Eye (tissue), 1 donor: ENCODE measurements around the gene GLYR1.

Experiments used
- DNase-seq: peaks from one replicate; pipeline ENCODE4 v3.0.0-alpha.2; 2015

Gene GLYR1

GRCh38 chr16:4803401-4803844, 43.7 kb downstream of the GLYR1 start:
- DNase-seq = peak; percentile 46

- DNase-seq = peak; percentile 97
Observed at GRCh38 chr16:4802659-4803287, 44.3 kb downstream of the GLYR1 start.

- DNase-seq = peak; percentile 84
Observed at GRCh38 chr16:4801962-4802658, 45.0 kb downstream of the GLYR1 start, which contains the start of gene ROGDI. Gene ROGDI (minus strand): TSS chr16:4802633. CDS start chr16:4802571, 62 bp downstream.

GRCh38 chr16:4801051-4801961, 45.8 kb downstream of the GLYR1 start:
- DNase-seq = no peak

GRCh38 chr16:4800290-4801041, 46.6 kb downstream of the GLYR1 start:
- DNase-seq = no peak

GRCh38 chr16:4799171-4799855, 47.8 kb downstream of the GLYR1 start:
- no peak for DNase-seq

GRCh38 chr16:4798456-4798855, 48.6 kb downstream of the GLYR1 start:
- no peak for DNase-seq

GRCh38 chr16:4797805-4798252, 49.3 kb downstream of the GLYR1 start:
- no peak for DNase-seq

- DNase-seq = no peak
Observed at GRCh38 chr16:4796982-4797804, 49.9 kb downstream of the GLYR1 start.

GRCh38 chr16:4795828-4796572, 51.1 kb downstream of the GLYR1 start:
- no peak for DNase-seq

GRCh38 chr16:4795181-4795827, 51.8 kb downstream of the GLYR1 start, which contains the start of gene SMIM22:
Gene SMIM22 (plus strand): TSS chr16:4795369. CDS start chr16:4795735, 366 bp downstream.
- no peak for DNase-seq

GRCh38 chr16:4792951-4793513, 54.1 kb downstream of the GLYR1 start:
- DNase-seq = no peak

GRCh38 chr16:4790871-4791270, 56.2 kb downstream of the GLYR1 start:
- no peak for DNase-seq

GRCh38 chr16:4790261-4790660, 56.8 kb downstream of the GLYR1 start:
- DNase-seq = no peak

GRCh38 chr16:4788910-4789309, 58.2 kb downstream of the GLYR1 start:
- no peak for DNase-seq

GRCh38 chr16:4788489-4788889, 58.6 kb downstream of the GLYR1 start:
- no peak for DNase-seq

- peak; percentile 30 for DNase-seq
Observed at GRCh38 chr16:4787627-4788482, 59.2 kb downstream of the GLYR1 start, which contains the start of gene SEPTIN12. Gene SEPTIN12 (minus strand): TSS chr16:4788345. CDS start chr16:4787645, 700 bp downstream.

- no peak for DNase-seq
Observed at GRCh38 chr16:4787068-4787467, 60.0 kb downstream of the GLYR1 start.
